HepG2 (cell line): ENCODE measurements around the gene LAG3. TPM values are rescaled to one million over a fixed set of nuclear protein-coding genes. Genes with fewer than 3 reads are reported as not detected.

Experiments
- ATAC-seq: fragments of 200-7000 bp; cut with Tn5 transposase; 3 replicates; pipeline ENCODE4 v1.9.1; 2020; ENCODE audit warnings: mild to moderate bottlenecking, moderate library complexity
- BruUV-seq: library from RNA; stranded (reverse); fragments of 400-500 nt; replicated peaks from 2 replicates; lab custom pipeline; 2021; lab: Mats Ljungman, UMichigan
- CTCF ChIA-PET: fragments of 300-600 bp; formaldehyde crosslinking; extraction: SDS; loops from one replicate; lab custom pipeline; 2021; ENCODE audit warnings: low total read pairs, inconsistent platforms, low intra/inter-chr PET ratio; lab: Yijun Ruan, JAX
- POLR2A ChIA-PET: fragments of 350-600 bp; sonication (Branson Sonifier 250); formaldehyde crosslinking; loops from one replicate; lab custom pipeline; 2020; ENCODE audit warnings: antibody characterized with exemption, inconsistent platforms; lab: Yijun Ruan, JAX
- DNase-seq: peaks from one replicate; pipeline ENCODE4 v3.0.0-alpha.2; 2015; ENCODE audit warnings: low spot score
- FAIRE-seq: peaks from 3 replicates; lab custom pipeline; 2011; peaks lifted over from hg19 to GRCh38; lab: Jason Lieb, UNC
- H2AFZ ChIP-seq: one replicate; pipeline ENCODE4 v1.6.1; 2011; ENCODE audit warnings: low read length, inconsistent platforms
- H3K27ac ChIP-seq: fragments of 300-600 bp; 3 replicates; pipeline ENCODE4 v1.8.0; 2011; ENCODE audit warnings: mixed run types, mild to moderate bottlenecking, mixed read lengths, low read length, inconsistent platforms; ENCODE audit not compliant: insufficient read depth; ENCODE audit errors: extremely low read length
- H3K27me3 ChIP-seq, 2 experiments: fragments of 200-600 bp in 1 of 2; 2 replicates in 1 of 2; 3 replicates in 1 of 2; pipeline versions ENCODE4 v1.6.0 to v1.8.0; 2011; ENCODE audit warnings: low read length in 2 of 2, mild to moderate bottlenecking in 2 of 2, moderate library complexity in 2 of 2, inconsistent platforms in 1 of 2; ENCODE audit not compliant: insufficient read depth in 2 of 2, control insufficient read depth in 1 of 2
- H3K36me3 ChIP-seq, 2 experiments: fragments of 200-600 bp in 1 of 2; replicated peaks in 1 of 2; 2 replicates in 1 of 2; 3 replicates in 1 of 2; pipeline versions ENCODE4 v1.5.1 to v1.8.0; 2011; ENCODE audit warnings: low read length in 2 of 2, inconsistent platforms in 1 of 2; ENCODE audit not compliant: insufficient read depth in 2 of 2, control insufficient read depth in 1 of 2
- H3K4me1 ChIP-seq: 2 replicates; pipeline ENCODE4 v1.5.1; 2012; ENCODE audit warnings: low read length, inconsistent platforms; ENCODE audit not compliant: insufficient read depth
- H3K4me2 ChIP-seq: 2 replicates; pipeline ENCODE4 v1.6.0; 2011; ENCODE audit warnings: low read depth, low read length, inconsistent platforms
- H3K4me3 ChIP-seq, 3 experiments: fragments of 200-600 bp in 1 of 3; sonication (generic), shearing (Covaris generic) in 1 of 3; replicated peaks in 1 of 3; 2 replicates each; pipeline ENCODE4 v1.5.1; 2011 to 2016; ENCODE audit warnings: low read length in 3 of 3, inconsistent platforms in 2 of 3, low read depth in 2 of 3, mild to moderate bottlenecking in 2 of 3, control low read depth in 1 of 3, mixed read lengths in 1 of 3; ENCODE audit not compliant: insufficient read depth in 1 of 3
- H3K79me2 ChIP-seq: one replicate; pipeline ENCODE4 v1.6.1; 2011; ENCODE audit warnings: low read length, inconsistent platforms; ENCODE audit not compliant: insufficient read depth
- H3K9ac ChIP-seq: 2 replicates; pipeline ENCODE4 v1.6.0; 2011; ENCODE audit warnings: mild to moderate bottlenecking, low read depth, low read length, inconsistent platforms; ENCODE audit not compliant: insufficient read depth
- H3K9me3 ChIP-seq: 2 replicates; pipeline ENCODE4 v1.5.1; 2012; ENCODE audit warnings: mild to moderate bottlenecking, low read length
- H4K20me1 ChIP-seq: 2 replicates; pipeline ENCODE4 v1.6.0; 2011; ENCODE audit warnings: inconsistent platforms, mild to moderate bottlenecking, low read length, moderate library complexity; ENCODE audit not compliant: insufficient read depth
- ELF3 ChIP-seq: IDR thresholded peaks from 2 replicates; pipeline ENCODE4 v1.6.1; 2016; ENCODE audit warnings: missing genetic modification reagents, missing compliant biosample characterization
- GATA4 ChIP-seq: sonication (generic); IDR thresholded peaks from 2 replicates; pipeline ENCODE4 v1.6.1; 2016; ENCODE audit warnings: antibody characterized with exemption, low read depth, borderline replicate concordance
- POLR2A ChIP-seq, 2 experiments: IDR thresholded peaks; 2 replicates each; pipeline ENCODE4 v1.6.1; 2011; ENCODE audit warnings: low read depth in 2 of 2, low read length in 2 of 2, mild to moderate bottlenecking in 1 of 2, moderate library complexity in 1 of 2; ENCODE audit not compliant: insufficient read depth in 1 of 2
- ZNF225 ChIP-seq: sonication (generic); formaldehyde crosslinking; IDR thresholded peaks from 2 replicates; pipeline ENCODE4 v1.4.0; 2020; ENCODE audit warnings: mild to moderate bottlenecking, missing genetic modification reagents
- ZNF746 ChIP-seq: sonication (generic); formaldehyde crosslinking; IDR thresholded peaks from 2 replicates; pipeline ENCODE4 v1.8.0; 2022; ENCODE audit warnings: mild to moderate bottlenecking, missing genetic modification reagents
- ZNF784 ChIP-seq: sonication (generic); formaldehyde crosslinking; IDR thresholded peaks from 2 replicates; pipeline ENCODE4 v1.5.1; 2020; ENCODE audit warnings: missing genetic modification reagents, mild to moderate bottlenecking, borderline replicate concordance
- WGBS: methylation state at CpG from one replicate; pipeline ENCODE4 v1.1.6; 2017; ENCODE audit warnings: low lambda C conversion rate; 5-methylcytosine and 5-hydroxymethylcytosine counted together
- in situ Hi-C: cut with HindIII; loops from 2 replicates; pipeline ENCODE4 v1.10.0; 2017; ENCODE audit warnings: low pct_unique_long_range_greater_than_20kb; ENCODE audit not compliant: extremely low pct_ligation_motif_present
- intact Hi-C: fragments of 100-400 bp; cut with micrococcal nuclease; formaldehyde crosslinking; loops from one replicate; pipeline ENCODE4 v1.10.0; 2022; ENCODE audit not compliant: unreplicated experiment
- polyA plus RNA-seq, 8 experiments: library from polyadenylated mRNA; depleted of rRNA in 3 of 8; stranded (reverse) in 7 of 8; unstranded in 1 of 8; fragments of >200 nt; fragmentation: Illumina TruSeq in 4 of 8; extraction: Trizol in 4 of 8; gene quantifications; 2 replicates each; pipeline versions ENCODE4 v1.2.1 to v1.2.3, GENCODE V29; 2011 to 2016; ENCODE audit warnings: low read depth in 4 of 8, missing spikeins in 1 of 8, mixed read lengths in 1 of 8; ENCODE audit not compliant: insufficient read depth in 1 of 8
- total RNA-seq, 5 experiments: library from RNA; depleted of rRNA; stranded (reverse); fragments of >200 nt; fragmentation: Illumina TruSeq; extraction: Trizol; gene quantifications; 2 replicates each; pipeline ENCODE4 v1.2.3, GENCODE V29; 2016; ENCODE audit warnings: low read depth in 1 of 5
- TF ChIP-seq, protein P1 (sequence below): sonication (generic); formaldehyde crosslinking; IDR thresholded peaks from 2 replicates; pipeline ENCODE4 v1.4.0; 2020; ENCODE audit warnings: mild to moderate bottlenecking, missing genetic modification reagents
- TF ChIP-seq, protein P2 (sequence below): sonication (generic); formaldehyde crosslinking; IDR thresholded peaks from 2 replicates; pipeline ENCODE4 v1.8.0; 2022; ENCODE audit warnings: missing genetic modification reagents, mild to moderate bottlenecking, borderline replicate concordance

Gene LAG3
- total and polyA plus RNA-seq, 2 of the 13 experiments (the other 11 are each of a cell fraction or from before 2014, with no cell fraction given): 0.11 to 0.26 TPM

GRCh38 chr12:6820166-6820565 lies 47.8 kb downstream of the LAG3 start:
- no peak overlapping the region for H3K27ac ChIP-seq
- no peak overlapping the region for H3K9ac ChIP-seq
- intact Hi-C loops: loop anchor here (10.0 kb wide), 1 partner anchor 205 kb away; no protein-coding TSS in a partner anchor
- H4K20me1 ChIP-seq: no peaks in the 10 kb centered on the region
- 70% methylated on average over 2 of the region's 5 CpGs for WGBS
- ATAC-seq: peak; percentile 3; the same call in 2 of the 3 replicates
- in situ Hi-C loops: no loop called here
- no peaks in the 10 kb centered on the region for H3K36me3 ChIP-seq
- CTCF ChIA-PET: no interaction called here
- peaks cover 7 to 34% of the 10 kb centered on the region in 2 experiments; a peak in 4 of 5 replicates for H3K27me3 ChIP-seq
- no peak overlapping the region for H2AFZ ChIP-seq
- peaks cover 42% of the 10 kb centered on the region for H3K4me1 ChIP-seq
- TF ChIP-seq, protein P1, sequence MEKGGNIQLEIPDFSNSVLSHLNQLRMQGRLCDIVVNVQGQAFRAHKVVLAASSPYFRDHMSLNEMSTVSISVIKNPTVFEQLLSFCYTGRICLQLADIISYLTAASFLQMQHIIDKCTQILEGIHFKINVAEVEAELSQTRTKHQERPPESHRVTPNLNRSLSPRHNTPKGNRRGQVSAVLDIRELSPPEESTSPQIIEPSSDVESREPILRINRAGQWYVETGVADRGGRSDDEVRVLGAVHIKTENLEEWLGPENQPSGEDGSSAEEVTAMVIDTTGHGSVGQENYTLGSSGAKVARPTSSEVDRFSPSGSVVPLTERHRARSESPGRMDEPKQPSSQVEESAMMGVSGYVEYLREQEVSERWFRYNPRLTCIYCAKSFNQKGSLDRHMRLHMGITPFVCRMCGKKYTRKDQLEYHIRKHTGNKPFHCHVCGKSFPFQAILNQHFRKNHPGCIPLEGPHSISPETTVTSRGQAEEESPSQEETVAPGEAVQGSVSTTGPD (CRISPR knock-in tag): no peak
- TF ChIP-seq ZNF225: no peak
- TF ChIP-seq GATA4: no peak
- TF ChIP-seq POLR2A (IDR thresholded peaks at IDR 0.05; ENCODE audit: insufficient read depth in 1 of 2, low read depth in 2 of 2, low read length in 2 of 2): peak in 1 of 2 experiments; percentile 27; a peak in 1 of 4 replicates
- no TSS peak for BruUV-seq
- POLR2A ChIA-PET: no interaction called here
- H3K4me3 ChIP-seq: no peak overlapping the region
- no peak for FAIRE-seq
- no peaks in the 10 kb centered on the region for H3K9me3 ChIP-seq
- no peak overlapping the region for H3K4me2 ChIP-seq
- no peak for DNase-seq
- H3K79me2 ChIP-seq: no peaks in the 10 kb centered on the region

- ATAC-seq (peak; percentile 32), DNase-seq (no peak), FAIRE-seq (no peak)
- Histone ChIP-seq H3K9me3 (no peaks in the 10 kb centered on the region), H3K4me3 (peak within 1 kb of the TSS in 2 of 3 experiments; percentile 45 to 60; a peak in 3 of 6 replicates), H3K27me3 (peaks cover 5 to 29% of the 10 kb centered on the region in 2 experiments; a peak in 4 of 5 replicates), H3K79me2 (no peaks in the 10 kb centered on the region), H3K36me3 (no peaks in the 10 kb centered on the region), H3K9ac (peak within 1 kb of the TSS; percentile 31; the same call in 1 of the 2 replicates), H3K4me1 (peaks cover 42% of the 10 kb centered on the region), H2AFZ (no peak within 1 kb of the TSS), H4K20me1 (no peaks in the 10 kb centered on the region), H3K27ac (no peak within 1 kb of the TSS), H3K4me2 (peak within 1 kb of the TSS; percentile 72)
- no TSS peak for BruUV-seq
- in situ Hi-C loops (no loop called here), intact Hi-C loops (loop anchor here (10.0 kb wide), 1 partner anchor 207 kb away; no protein-coding TSS in a partner anchor)
- 6% methylated on average over 23 of the region's 28 CpGs for WGBS
- POLR2A ChIA-PET: interaction anchor here (0.8 to 2.0 kb wide), 3 partner anchors 8 to 69 kb away, joined by 3 to 13 read pairs (median 4); partner anchors contain the start of gene MLF2
- CTCF ChIA-PET: no interaction called here
- TF ChIP-seq, protein P2, sequence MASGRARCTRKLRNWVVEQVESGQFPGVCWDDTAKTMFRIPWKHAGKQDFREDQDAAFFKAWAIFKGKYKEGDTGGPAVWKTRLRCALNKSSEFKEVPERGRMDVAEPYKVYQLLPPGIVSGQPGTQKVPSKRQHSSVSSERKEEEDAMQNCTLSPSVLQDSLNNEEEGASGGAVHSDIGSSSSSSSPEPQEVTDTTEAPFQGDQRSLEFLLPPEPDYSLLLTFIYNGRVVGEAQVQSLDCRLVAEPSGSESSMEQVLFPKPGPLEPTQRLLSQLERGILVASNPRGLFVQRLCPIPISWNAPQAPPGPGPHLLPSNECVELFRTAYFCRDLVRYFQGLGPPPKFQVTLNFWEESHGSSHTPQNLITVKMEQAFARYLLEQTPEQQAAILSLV (CRISPR knock-in tag): no peak
- TF ChIP-seq ZNF784 (peak; percentile 27; the same call in 1 of the 2 replicates), ELF3 (CRISPR knock-in tag) (no peak), ZNF746 (peak; percentile 81)
These were observed 49.5 kb downstream of the LAG3 start, which contains the start of gene GPR162 for GRCh38 chr12:6821591-6822425. Gene GPR162 (plus strand): TSS chr12:6821821. CDS start chr12:6823899, 2,078 bp downstream.
